Measurements from ENCODE around the gene PDYN.
"Not testable (repeated sequence)": the region's sequence is repeated elsewhere in the genome, so short reads cannot be mapped to it uniquely, and the experiment has no call there.

Gene PDYN

DNA sequence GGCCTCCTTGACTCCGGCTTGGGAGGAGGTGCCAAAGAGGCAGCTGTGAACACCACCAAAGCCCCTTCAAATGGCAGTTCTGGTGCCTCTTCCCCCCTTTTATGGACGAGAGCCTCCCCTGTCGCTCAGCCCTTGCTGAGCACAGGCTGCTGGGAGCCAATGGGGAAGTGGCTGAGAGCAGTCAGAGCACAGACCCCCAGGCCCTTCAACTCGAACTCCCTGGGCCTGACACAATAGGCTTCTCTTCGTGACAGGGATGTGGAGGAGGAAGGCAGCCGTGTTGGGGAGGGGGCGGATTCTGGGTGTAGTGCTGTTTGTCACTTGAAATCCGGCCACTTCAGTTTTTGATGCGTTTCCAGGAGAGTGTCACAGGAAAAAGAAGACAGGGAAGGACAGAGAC, at the start of gene PDYN:
PDYN (minus strand) TSS at position 73 of the 400 bp plus-strand sequence. CDS start 10,974 bp downstream, outside the sequence.
- no peak for DNase-seq

DNA sequence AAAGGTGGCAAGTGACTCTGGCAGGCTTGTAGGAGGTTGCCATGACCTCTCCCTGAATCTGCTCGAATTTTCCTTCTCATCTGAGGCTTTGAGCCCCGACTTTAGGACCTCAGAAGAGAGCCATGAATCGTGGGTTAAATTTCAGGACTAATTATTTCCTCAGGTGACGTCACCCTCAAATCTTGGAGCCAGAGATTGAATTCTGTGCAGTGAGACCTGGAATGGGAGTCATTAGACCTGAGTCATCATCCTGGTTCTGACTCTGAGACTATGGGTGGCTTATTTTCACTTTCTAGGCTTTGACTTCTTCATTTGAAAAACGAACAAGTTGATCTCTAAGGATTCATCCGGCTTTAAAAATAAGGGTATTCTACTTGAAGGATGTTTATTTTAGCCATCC, 48.5 kb upstream of the PDYN start:
- DNase-seq = no peak

DNA sequence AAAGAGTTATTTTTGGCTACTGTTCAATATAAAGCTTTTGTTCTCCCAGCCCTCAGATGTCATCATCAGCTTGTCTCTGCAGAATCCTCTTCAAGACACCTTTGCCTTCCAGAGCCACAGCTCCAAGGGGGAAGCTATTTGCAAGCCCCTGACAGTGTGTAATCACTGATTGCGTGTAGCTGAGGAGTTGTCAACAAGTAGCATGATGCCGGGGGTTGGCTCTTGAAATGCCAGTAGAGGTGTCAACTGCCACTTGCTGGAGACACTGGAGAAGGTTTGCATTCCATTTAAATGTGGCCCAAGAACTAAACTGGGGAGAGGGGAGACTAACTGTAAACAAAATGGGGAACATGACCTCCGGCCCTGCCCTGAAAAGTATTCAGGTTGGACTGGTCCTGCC, 44.3 kb upstream of the PDYN start:
- DNase-seq = no peak

DNA sequence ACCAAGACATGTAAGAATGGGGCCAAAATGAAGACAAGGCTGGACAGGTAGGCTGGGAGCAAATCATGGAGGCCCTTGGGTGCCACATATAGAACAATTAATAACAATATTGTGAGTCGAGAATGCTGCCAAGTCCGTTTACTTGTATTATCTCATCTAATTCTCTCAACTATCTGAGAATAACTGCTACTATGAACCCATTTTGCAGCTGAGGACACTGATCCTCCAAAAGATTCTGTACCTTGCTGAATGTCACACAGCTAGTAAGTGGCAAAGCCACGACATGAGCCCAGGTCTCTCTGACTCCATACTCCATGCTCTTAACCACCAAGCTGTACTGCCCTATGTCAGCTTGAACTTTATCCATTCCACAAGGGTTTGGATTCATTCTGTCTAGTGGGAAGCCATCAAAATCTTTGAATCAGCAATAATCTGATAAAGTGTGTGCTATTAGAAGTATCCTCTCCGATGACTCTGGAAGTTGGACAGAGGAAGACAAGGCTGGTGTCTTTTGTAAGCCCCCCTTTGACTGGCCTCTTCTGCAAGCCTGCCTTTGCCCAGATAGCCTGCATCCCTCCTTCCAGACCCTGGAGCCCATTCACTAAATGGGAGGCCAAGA, 43.5 kb upstream of the PDYN start:
- DNase-seq = no peak

DNA sequence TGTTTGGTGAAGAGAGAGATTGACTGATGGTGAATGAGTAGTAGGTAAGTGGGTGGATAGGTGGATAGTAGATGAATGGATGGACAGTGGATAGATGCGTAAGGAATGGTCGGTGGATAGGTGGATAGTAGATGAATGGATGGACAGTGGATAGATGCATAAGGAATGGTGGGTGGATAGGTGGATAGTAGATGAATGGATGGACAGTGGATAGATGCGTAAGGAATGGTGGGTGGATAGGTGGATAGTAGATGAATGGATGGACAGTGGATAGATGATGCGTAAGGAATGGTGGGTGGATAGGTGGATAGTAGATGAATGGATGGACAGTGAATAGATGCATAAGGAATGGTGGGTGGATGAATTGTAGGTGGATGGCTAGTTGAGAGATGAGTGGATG, 42.5 kb upstream of the PDYN start:
- DNase-seq = not testable (repeated sequence)

DNA sequence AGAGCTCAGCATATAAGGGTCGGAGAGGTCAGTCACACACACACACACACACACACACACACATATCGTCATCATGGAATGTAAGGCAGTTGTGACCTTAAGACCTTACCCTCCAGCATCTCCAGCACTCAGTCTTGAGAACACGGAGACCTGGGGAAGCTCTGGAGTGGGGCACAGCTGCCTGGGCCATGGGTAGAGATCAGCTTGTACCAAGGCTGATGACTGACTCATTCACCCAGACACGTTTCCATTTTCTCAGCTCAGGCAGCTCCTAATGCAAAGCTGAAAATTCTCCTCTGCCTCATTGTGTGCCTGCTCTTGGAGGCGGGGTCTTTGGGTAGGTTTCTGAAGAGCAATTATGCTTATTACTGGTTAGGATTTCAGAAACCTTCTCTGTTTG, 38.3 kb upstream of the PDYN start:
- peak; percentile 67 for DNase-seq

DNA sequence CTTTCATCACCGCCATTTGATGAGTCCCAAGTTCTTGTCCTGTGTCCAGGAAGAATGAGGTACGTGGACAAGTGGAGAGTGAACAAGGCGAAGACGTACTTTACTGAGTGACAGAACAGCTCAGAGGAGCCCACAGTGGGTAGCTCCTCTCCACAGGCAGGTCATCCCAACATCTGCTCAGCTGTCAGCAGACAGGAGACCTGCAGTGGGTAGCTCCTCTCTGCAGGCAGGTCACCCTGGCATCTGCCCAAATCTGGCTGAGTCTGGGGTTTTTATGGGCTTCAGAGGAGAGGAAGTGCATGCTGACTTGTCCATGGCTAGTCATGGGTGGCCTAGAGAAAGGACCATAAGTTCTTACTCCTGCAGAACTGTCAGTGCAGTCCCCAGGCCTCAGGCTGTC, 32.7 kb upstream of the PDYN start:
- no peak for DNase-seq

DNA sequence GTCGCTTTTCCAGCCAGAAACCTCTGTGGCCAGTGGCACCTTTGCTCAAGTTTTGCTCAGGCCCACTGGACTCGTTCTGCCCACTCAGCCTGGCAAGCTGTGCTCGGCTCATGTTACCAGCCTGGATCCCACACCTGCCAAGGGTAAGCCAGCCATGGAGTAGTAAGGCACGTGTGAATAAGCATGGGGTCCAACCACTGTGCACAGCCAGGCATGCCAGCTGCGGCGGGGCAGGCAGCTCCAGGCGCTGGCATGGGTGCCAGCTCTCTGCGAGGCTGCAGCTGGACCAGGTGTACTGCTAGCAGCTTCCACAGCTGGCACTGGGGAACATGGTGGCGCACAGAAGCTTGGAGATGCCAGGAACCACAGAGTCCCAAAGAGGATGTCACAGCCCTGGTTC, 32.1 kb upstream of the PDYN start:
- DNase-seq = no peak

DNA sequence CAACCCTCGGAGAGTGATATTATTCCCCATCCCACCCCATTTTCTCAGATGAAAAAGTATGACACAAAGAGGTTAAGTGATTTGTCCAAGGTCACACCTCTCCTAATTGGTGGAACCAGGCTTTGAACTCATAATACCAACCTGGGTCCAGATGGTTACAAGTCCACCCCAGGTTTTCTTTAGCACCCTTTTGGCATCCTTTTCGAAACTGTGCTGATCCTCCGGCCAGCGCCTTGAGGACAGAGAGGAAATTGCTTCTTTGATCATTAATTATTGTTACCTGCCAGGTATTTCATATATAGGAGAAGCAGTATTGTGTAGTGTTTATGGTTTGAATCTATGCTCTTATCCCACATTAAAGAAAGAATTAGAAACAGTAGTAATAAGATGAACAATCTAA, 29.3 kb upstream of the PDYN start:
- DNase-seq = no peak

DNA sequence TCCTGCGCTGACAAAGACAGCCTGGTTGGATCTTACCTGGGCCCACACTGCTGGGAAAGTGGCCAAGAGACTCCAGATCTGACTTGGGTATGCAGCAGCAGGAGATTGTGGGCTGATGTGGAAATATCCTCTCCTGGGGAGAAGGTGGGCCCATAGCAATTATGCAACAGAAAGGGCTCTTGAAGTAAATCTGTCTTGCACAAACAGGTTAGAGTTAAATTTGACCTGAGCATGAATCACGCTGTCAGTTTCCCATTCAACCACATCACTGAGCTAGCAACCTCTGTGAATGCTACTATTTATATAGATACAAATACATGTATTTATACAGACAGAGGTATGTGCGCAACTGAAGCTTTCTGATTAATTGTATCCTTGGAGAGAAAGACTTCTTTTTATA, 28.3 kb upstream of the PDYN start:
- peak; percentile 94 for DNase-seq

DNA sequence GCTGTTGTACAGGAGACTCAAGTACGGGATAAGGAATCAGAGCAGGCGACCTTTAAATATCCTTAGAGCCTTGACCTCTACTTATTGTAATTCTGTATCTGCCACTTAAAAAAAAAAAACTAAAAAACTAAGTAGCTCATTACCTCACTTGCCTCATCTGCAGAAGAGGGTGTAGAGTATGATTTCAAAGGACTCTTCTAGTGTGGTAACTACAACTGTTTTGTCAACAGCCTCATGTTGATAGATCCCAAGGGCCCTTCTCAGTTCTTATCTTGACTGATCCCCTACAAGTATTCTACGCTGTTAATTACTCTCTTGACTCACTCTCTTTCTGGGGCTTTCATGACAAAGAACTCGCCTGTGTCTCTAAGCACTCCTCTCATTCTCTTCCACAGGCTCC, 16.7 kb upstream of the PDYN start:
- DNase-seq = no peak

DNA sequence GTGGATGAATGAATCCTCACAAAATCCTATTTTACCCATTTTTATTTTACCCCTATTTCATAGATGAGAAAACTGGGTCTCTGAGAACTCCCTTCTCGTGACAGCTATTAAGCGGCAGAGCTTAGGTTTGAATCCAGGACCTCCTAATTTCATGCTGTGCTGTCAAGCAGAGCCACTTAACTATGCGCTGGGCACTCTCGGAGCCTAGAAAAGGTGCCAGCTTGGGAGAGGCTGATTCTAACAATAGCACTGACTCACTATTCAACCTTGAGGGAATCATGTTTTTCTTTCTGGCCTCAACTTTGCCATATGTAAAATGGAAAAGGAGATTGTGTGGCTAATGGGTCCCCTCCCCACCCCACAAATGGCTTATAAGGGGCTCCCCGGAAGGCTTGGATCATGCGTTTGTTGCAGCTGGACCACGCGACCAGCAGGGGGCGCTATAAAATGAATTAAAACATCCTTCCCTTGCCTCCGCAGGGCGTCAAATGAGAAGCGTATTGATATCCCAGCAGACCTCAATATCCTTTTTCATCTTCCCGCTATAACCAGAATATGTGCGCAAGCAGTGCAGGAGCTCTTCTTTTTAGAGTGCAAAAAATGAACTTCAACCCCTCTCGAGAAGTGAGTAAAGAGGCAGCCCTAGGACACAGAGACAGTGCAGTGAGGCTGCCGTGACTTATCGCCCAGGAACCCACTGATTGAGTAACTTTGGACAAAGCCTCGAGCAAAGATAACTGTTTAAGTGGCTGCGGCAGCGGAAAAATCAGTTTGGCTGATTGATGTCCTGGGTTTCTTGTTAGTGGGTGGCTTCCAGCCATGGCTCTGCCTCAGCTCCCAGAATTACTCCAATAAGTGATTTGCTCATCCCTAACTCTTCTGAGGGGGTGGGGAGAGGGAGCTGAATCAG, 12.8 kb upstream of the PDYN start:
- DNase-seq = peak; percentile 9

DNA sequence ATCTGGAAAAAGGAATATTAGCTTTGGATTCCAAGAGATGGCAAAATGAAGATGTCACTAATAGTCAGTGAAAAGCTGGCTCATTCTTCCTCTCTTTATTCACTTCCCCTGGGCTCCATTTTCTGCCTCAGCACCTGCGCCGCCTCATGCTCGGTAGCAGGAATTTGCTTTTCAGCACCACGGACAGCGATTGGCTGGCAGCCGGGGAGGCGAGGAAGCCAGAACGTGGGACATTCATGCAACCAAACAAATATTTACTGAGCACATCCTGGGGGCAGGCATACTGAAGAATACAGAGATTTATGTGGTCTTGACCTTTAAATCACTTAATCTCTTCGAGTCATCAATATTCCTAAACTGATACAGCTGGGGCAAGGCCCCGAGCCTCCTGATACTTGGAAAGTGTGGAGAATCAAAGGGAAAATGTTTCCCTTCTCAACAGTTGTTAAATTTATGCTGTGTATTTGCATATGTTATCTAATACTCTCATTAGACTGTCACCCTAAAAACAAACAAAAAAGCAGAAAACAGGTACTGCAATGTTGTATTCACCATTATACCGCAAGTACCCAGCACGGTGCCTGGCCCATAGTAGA, 12.1 kb upstream of the PDYN start:
- DNase-seq = no peak

DNA sequence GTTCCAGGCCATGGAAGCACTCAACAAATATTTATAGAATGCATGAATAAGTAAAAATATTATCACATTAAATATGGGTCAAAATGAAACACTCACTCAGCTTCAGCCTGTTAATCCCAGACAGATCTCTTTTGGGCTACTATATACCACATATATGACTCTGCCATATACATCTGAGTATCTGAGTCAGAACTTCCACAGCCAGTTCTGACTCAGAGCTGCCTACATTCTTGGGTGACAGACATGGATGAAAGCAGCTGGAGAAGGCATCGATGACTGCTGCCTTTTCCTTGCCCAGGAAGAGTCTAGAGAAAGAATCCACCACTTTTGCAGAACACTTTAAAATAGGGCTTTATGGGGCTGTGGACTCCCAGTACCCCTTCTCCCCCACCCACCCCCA, 11.5 kb upstream of the PDYN start:
- DNase-seq = no peak

DNA sequence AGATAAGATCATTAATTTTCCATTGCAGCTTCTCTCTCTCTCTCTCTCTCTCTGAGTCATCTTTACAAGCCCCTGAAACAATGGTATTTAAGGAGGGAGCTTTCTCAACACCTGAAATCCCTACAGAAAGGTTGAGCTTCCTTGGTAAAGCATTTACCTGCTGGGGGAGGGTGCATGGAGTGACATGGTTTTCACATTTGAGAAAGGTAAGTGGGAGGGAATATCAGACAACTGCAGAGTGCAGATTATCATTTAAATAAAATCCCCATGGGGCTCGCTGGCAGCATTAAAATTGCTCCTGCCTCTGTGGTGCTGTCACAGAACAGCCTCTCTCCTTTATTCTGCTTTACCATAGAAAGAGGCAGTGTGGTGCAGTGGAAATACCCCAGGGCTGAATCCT, 10.3 kb upstream of the PDYN start:
- no peak for DNase-seq

DNA sequence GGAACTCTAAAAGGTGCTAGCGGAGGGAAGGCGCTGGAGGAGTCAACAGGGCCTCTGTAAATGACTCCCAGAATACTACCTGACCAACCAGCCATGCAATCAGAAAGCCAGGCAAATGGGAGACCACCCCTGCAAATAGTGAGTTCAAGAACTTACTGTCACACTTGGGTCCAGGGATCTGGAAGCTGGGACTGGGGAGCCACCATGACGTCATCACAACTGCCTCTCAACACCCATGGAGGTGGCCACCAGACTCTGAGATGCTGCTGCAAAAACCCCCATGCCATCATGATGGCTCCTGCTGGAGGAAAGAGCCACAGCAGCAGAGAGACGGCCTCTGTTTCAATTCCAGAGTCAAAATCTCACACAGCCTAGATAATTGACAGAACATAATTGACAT, 8.5 kb upstream of the PDYN start:
- DNase-seq = no peak

DNA sequence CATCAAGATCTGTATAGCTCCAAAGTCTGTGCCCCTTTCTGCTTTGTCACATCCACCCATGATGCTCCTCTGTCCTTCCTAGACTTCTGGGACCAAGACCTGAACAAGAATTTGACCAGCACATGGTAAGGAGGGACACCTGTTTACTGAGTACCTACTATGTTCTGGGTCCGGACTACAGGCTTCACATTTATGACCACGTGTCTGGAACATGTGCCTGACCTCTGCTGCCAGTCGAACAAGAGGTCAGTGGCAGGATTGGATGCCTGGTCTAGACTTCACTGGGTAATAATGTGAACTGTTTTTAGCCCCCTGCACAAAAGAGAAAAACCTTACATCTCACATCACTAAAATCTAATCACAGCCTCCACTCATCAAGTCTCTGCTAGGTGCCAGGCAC, 7.3 kb upstream of the PDYN start:
- no peak for DNase-seq

DNA sequence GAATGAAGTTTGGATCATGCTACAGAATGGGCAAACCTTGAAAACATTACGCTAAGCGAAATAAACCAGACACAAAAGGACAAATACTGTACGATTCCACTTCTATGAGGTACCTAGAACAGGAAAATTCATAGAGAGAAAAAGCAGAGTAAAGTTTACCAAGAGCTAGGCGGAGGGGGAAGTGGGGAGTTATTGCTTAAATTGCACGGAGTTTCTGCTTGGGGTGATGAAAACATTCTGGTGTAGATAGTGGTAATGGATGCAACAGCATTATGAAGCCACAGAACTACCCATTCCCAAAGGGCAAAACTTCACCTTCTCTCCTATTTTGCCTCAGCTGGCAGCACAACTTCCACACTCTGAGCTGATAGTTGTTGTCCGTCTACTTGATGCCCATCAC, 6.4 kb upstream of the PDYN start:
- DNase-seq = no peak

DNA sequence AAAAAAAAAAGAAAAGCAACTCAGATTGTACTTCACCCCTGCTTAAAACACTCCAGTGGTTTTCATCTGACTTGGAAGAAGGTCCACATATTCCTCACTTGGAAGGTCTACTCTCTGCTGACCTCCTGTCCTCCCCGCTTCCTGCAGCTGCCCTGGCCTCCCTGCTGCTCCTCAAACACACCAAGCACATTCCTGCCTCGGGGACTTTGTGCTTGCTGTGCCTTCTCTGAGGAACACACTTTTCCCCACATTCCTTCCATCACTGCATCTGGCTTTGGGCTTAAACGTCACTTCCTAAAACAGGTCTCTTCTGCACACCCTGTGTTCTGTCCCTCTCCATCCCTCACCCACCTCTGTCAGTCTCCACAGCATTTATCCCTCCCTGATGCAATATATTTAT, 4.9 kb upstream of the PDYN start:
- DNase-seq = no peak

DNA sequence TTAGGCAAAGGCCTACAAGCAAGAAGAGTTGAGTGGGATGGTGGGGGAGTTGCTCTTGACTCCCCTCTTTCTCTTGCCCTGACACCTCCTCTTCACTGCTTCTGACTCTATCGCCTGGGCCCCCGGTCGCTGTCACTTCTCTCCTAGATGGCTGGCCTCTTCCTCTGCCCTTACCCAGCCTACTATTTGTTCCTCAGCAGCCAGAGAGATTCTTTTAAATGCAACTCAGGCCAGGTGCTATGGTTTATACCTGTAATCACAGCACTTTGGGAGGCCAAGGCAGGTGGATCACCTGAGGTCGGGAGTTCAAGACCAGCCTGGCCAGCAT, 4.3 kb upstream of the PDYN start:
- DNase-seq = no peak

DNA sequence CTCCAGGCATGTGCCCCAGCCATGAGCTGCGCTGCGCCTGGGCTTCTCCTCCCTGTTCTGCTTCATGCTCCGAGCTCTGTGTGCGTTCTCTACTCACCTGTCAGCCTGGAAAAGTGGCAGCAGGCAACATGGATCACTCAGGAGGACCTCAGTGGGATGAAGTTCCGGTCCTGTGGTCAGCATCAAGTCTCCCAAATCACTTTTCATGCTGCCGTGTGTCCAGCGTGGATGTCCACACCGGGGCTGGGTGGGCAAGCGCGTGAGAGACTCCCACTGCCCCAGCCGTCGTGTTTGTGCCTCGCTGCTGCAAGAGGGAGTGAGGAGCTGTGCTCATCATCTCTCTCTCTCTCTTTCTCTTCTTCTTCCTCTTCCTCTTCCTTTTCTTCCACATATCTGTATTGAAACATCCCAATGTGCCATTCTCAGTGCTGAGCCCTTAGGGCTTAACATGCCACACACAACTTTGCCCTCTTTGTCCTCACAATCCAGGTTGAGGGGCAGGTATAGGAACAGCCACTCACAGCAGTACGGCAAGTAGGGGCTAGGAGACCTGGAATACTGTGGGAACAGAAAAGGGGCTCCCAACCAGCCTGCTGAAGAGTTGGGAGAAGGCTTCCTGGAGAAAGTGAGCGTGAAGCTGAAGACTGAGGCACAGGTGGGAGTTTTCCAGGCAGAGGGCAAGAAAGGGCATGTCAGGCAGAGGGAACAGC, 3.8 kb upstream of the PDYN start:
- DNase-seq = no peak

DNA sequence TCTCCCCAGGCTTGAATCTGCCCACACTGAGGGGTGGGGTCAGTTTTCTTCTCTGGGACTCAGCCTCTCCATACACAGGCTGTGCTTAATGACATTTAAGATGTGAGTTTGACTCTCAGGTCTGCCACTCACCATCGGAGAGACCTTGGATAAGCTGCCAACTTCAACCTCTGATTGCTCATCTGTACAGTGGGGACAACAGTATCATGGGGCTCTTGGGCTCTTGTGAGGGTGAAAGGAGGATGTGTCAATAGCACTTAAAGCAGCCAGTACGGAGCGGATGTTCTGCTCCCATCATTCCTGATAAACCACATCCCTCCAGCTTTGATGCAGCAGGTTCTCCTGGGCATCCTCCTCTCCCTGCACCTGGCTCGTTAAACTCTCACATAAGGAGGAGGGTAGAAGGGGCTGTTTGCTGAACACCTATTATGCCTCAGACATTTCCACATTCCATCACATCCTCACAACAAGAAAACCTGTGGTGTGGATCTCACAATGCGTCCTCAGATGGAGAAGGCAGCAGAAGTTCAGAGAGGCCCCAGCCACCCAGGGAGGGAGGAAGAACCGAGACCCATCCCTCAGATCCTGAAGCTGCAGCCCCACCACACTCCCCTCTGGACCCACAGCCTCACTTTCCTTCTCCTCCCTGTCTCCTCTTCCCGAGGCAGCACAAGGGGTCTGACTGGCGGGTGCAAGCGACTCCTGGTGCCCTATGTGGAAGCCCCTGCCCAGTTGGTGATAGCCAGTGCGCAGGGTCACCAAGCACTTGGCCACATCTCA, 1.9 kb upstream of the PDYN start:
- DNase-seq = no peak

DNA sequence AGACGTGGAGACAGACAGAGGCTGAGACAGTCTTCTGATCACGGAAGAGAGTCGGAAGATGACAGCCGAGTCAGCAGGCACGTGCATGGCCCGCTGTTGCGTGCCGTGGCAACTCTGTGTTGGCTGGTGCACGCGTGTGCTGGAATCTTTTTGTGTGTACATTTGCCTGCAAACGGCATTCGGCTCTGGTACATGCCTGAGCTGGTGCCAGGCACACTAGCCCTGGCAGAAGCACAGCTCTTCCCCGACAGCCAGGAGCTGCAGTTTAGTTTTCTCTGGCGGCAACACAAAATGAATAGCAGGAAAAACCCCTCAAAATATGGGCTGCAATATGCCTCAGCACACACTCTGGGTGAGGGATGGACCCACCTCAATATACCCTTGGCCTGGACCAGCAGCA, 769 bp upstream of the PDYN start:
- DNase-seq = no peak
